Hepatocyte (in vitro differentiated cells): ENCODE measurements around the gene DRAP1. TPM values are rescaled to one million over a fixed set of nuclear protein-coding genes. Genes with fewer than 3 reads are reported as not detected.

Experiments used
- DNase-seq: peaks from one replicate; pipeline ENCODE4 v3.0.0-alpha.2; 2016; ENCODE audit warnings: low spot score
- H2AFZ ChIP-seq: fragments of 200-600 bp; sonication (generic); 2 replicates; pipeline ENCODE4 v1.6.0; 2016; ENCODE audit warnings: antibody characterized with exemption, mild to moderate bottlenecking
- H3K27ac ChIP-seq: fragments of 200-600 bp; sonication (generic); 2 replicates; pipeline ENCODE4 v1.5.1; 2016; ENCODE audit warnings: mild to moderate bottlenecking
- H3K27me3 ChIP-seq: fragments of 200-600 bp; sonication (generic); 2 replicates; pipeline ENCODE4 v1.6.1; 2016
- H3K36me3 ChIP-seq: fragments of 200-600 bp; sonication (generic); replicated peaks from 2 replicates; pipeline ENCODE4 v1.5.1; 2016; ENCODE audit warnings: low read depth; ENCODE audit not compliant: insufficient read depth
- H3K4me1 ChIP-seq: fragments of 200-600 bp; sonication (generic); 2 replicates; pipeline ENCODE4 v1.5.1; 2016; ENCODE audit warnings: mild to moderate bottlenecking, moderate library complexity; ENCODE audit not compliant: insufficient read depth
- H3K4me2 ChIP-seq: fragments of 200-600 bp; sonication (generic); 2 replicates; pipeline ENCODE4 v1.6.0; 2016
- H3K4me3 ChIP-seq: fragments of 200-600 bp; sonication (generic); 2 replicates; pipeline ENCODE4 v1.5.1; 2016; ENCODE audit warnings: mild to moderate bottlenecking
- H3K79me2 ChIP-seq: fragments of 200-600 bp; sonication (generic); 2 replicates; pipeline ENCODE4 v1.6.0; 2017; ENCODE audit warnings: mild to moderate bottlenecking
- H3K9me2 ChIP-seq: fragments of 200-600 bp; sonication (generic); replicated peaks from 2 replicates; pipeline ENCODE4 v1.6.0; 2017; ENCODE audit warnings: mild to moderate bottlenecking; ENCODE audit not compliant: insufficient read depth
- H3K9me3 ChIP-seq: fragments of 200-600 bp; sonication (generic); 2 replicates; pipeline ENCODE4 v1.5.1; 2016; ENCODE audit warnings: low read depth, mild to moderate bottlenecking
- H4K20me1 ChIP-seq: fragments of 200-600 bp; sonication (generic); 2 replicates; pipeline ENCODE4 v1.6.0; 2016; ENCODE audit warnings: mild to moderate bottlenecking; ENCODE audit not compliant: insufficient read depth, poor library complexity, severe bottlenecking
- EZH2 ChIP-seq: fragments of 200-600 bp; sonication (generic); IDR thresholded peaks from 2 replicates; pipeline ENCODE4 v1.6.1; 2016; ENCODE audit warnings: antibody characterized with exemption, mild to moderate bottlenecking, borderline replicate concordance
- EZH2phosphoT487 ChIP-seq: fragments of 200-600 bp; sonication (generic); IDR thresholded peaks from one replicate; pipeline ENCODE4 v1.6.1; 2018; ENCODE audit warnings: antibody characterized with exemption, mild to moderate bottlenecking, low read depth, moderate library complexity; ENCODE audit not compliant: unreplicated experiment, severe bottlenecking
- WGBS: methylation state at CpG from one replicate; pipeline ENCODE4 v1.1.6; 2016; ENCODE audit warnings: low lambda C conversion rate; ENCODE audit errors: missing lambda C conversion rate; 5-methylcytosine and 5-hydroxymethylcytosine counted together
- polyA plus RNA-seq: library from polyadenylated mRNA; unstranded; fragments of >200 nt; fragmentation: Nextera tagmentation; extraction: Ambion mirVana; gene quantifications from 2 replicates; pipeline ENCODE4 v1.2.1, GENCODE V29; 2016
- total RNA-seq: library from RNA; depleted of rRNA; stranded (reverse); fragments of >200 nt; gene quantifications from 2 replicates; pipeline ENCODE4 v1.2.3, GENCODE V29; 2014
- TF ChIP-seq, protein P1 (sequence below): fragments of 200-600 bp; sonication (generic); IDR thresholded peaks from 2 replicates; pipeline ENCODE4 v1.5.1; 2016; ENCODE audit warnings: antibody characterized with exemption, mild to moderate bottlenecking; ENCODE audit not compliant: poor library complexity

The DRAP1 gene
- total and polyA plus RNA-seq, 2 experiments from 2014 or later = 59.1 to 158 TPM

DNA sequence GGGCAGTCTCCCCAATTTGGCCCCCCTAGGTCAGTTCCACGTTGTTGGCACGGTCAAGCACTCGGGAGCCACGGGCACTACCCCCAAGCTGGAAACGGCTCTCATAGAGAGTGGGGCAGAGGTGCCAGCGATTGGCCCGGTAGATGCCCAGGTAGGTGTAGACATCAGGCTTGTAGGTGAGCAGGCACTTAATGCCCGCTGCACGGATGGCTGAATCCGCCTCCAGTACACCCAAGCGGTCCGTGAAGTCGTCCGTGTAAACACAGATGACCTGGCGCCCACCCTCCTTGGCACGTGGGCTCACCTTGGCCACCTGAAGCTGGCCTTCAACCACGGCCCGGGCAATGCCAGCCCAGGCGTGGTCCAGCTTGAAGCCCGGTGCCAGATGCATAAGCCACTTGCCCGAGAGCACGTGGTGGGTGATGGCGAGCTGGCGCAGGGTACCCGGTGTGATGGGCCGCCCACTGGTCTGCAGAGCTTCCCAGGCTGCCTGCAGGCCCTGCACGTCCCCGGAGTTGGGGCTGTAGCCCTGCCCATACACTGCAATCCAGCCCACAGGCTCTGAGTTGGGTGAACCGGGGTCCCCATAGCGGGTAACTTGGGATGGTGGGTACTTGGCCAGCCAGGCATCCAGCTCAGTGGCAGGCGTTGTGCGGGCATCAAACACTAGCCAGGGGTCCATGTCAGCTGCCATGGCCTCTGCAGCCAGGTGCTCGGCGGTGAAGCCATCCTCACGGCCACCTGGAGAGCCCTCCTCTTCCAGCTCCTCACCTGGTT, 1.6 kb upstream of the DRAP1 start:
- no peaks in the 10 kb centered on the region for H3K36me3 ChIP-seq
- H3K27ac ChIP-seq = peak overlapping the region; percentile 94
- DNase-seq = no peak
- no peaks in the 10 kb centered on the region for H3K9me2 ChIP-seq
- peaks cover 32% of the 10 kb centered on the region for H3K79me2 ChIP-seq
- H3K9me3 ChIP-seq = no peaks in the 10 kb centered on the region
- TF ChIP-seq EZH2phosphoT487 (no peak), EZH2 (no peak)
- TF ChIP-seq, protein P1, sequence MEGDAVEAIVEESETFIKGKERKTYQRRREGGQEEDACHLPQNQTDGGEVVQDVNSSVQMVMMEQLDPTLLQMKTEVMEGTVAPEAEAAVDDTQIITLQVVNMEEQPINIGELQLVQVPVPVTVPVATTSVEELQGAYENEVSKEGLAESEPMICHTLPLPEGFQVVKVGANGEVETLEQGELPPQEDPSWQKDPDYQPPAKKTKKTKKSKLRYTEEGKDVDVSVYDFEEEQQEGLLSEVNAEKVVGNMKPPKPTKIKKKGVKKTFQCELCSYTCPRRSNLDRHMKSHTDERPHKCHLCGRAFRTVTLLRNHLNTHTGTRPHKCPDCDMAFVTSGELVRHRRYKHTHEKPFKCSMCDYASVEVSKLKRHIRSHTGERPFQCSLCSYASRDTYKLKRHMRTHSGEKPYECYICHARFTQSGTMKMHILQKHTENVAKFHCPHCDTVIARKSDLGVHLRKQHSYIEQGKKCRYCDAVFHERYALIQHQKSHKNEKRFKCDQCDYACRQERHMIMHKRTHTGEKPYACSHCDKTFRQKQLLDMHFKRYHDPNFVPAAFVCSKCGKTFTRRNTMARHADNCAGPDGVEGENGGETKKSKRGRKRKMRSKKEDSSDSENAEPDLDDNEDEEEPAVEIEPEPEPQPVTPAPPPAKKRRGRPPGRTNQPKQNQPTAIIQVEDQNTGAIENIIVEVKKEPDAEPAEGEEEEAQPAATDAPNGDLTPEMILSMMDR = no peak
- 94% methylated on average over 35 of the region's 35 CpGs for WGBS
- H3K4me1 ChIP-seq = peaks cover 42% of the 10 kb centered on the region
- peak overlapping the region; percentile 97 for H3K4me3 ChIP-seq
- H2AFZ ChIP-seq = no peak overlapping the region
- H3K4me2 ChIP-seq = peak overlapping the region; percentile 93
- H4K20me1 ChIP-seq = no peaks in the 10 kb centered on the region
- H3K27me3 ChIP-seq = no peaks in the 10 kb centered on the region

DNA sequence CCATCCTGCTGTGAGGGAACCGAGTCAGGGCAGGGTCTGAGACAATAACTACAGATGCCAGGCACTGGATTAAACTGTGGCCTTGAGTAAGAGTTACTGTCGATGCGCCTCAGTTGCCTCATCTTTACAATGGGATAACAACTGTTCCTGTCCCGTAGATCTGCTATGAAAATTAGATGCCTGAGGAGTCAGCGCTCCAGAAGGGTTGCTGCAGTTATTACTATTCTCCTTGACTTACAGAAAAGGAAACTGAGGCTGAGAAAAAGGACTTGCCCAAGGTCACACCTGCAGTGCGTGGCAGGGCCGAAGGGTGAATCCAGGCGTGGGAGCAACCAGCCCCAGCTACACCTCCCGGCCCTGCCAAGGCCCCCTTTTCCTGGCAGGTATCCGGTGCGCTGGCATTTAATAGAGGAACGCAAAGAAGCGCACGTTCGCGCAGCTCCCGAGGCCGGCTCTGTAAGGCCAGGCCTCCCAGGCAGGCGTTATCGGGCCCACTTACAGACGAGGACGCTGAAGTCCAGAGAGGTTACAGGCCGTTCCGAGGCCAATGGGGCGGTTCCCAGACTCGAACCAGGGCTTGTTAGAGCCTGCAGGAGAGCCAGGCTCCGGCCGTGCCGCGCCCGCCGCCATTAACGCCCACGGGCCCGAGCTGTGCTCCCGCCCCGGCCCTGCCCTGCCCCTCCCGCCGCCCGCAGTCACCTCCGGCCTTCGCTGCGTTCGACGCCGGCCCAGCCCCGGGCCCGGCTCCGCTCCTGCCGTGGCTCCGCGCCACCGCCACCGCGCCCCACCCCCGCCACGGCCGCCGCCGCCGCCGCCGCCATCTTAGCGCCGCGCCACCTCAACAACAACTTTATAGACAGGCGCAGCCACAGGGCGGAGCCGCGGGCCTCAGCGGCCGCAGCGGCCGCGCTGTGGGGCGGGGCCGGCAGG, 750 bp upstream of the DRAP1 start, which contains the start of gene C11orf68:
TSS of gene C11orf68 (minus strand) at position 852 of the 930 bp plus-strand sequence. CDS start at position 821, 31 bp downstream.
- WGBS = 10% methylated on average over 36 of the region's 77 CpGs

DNA sequence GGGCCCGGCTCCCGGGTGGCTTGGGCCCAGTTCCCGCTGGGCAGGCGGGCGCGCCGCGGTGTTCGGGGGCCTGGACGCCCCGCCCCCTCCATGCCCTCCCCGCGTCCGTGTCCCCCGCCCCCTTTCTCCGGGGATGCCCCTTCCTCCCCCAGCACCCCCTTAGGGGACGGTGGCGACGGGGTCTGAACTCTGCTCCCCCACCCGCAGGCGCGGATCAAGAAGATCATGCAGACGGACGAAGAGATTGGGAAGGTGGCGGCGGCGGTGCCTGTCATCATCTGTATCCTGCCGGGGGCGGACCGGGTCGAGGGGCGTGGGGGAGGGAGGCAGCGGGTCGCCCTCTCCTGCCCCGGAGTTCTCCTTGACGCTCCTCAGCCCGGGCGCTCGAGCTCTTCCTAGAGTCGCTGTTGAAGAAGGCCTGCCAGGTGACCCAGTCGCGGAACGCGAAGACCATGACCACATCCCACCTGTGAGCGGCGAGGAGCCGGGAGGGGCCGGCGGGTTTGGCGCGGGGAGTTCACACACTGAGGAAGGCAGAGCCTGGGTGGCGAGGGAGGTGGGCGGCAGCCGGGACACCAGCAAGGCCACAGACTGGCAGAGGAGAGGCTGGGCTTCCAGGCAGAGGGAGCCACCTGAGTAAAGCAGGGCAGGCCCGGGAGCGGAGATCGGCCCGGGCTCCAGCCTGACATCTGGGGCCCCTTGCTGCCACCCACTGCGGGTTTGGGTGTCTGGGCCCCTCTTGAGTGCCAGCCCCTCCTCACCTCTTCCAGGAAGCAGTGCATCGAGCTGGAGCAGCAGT, 546 bp downstream of the DRAP1 start:
- 5% methylated on average over 33 of the region's 60 CpGs for WGBS
- Histone ChIP-seq H3K79me2 (peaks cover 32% of the 10 kb centered on the region), H3K4me1 (peaks cover 38% of the 10 kb centered on the region)

More for the DNA sequence above, 750 bp upstream of the DRAP1 start, which contains the start of gene C11orf68:
- Histone ChIP-seq H3K79me2 (peaks cover 32% of the 10 kb centered on the region), H3K4me2 (peak within 1 kb of the TSS; percentile 93), H3K36me3 (no peaks in the 10 kb centered on the region), H3K9me2 (no peaks in the 10 kb centered on the region), H4K20me1 (no peaks in the 10 kb centered on the region), H2AFZ (peak within 1 kb of the TSS; percentile 88), H3K27me3 (no peaks in the 10 kb centered on the region), H3K4me1 (peaks cover 40% of the 10 kb centered on the region), H3K4me3 (peak within 1 kb of the TSS; percentile 97), H3K27ac (peak within 1 kb of the TSS; percentile 94), H3K9me3 (no peaks in the 10 kb centered on the region)
- TF ChIP-seq EZH2 = no peak
- no peak for TF ChIP-seq EZH2phosphoT487
- TF ChIP-seq, protein P1 = no peak
- no peak for DNase-seq

More for the DNA sequence above, 546 bp downstream of the DRAP1 start:
- TF ChIP-seq EZH2phosphoT487 = no peak
- TF ChIP-seq, protein P1 = no peak
- no peak for TF ChIP-seq EZH2
- Histone ChIP-seq H3K4me2 (peak overlapping the region; percentile 89), H3K9me2 (no peaks in the 10 kb centered on the region), H3K4me3 (peak overlapping the region; percentile 91), H3K9me3 (no peaks in the 10 kb centered on the region), H2AFZ (peak overlapping the region; percentile 85), H3K27ac (peak overlapping the region; percentile 85), H3K36me3 (no peaks in the 10 kb centered on the region), H4K20me1 (no peaks in the 10 kb centered on the region), H3K27me3 (no peaks in the 10 kb centered on the region)
- peak; percentile 54 for DNase-seq
